NCI-H2196 (cell line): Measurements from ENCODE around the gene HOXA7.

Experiments
- DNase-seq: peaks from one replicate; lab custom pipeline; 2025; ENCODE audit not compliant: unreplicated experiment; lab: John Stamatoyannopoulos, UW

HOXA7 gene

DNA sequence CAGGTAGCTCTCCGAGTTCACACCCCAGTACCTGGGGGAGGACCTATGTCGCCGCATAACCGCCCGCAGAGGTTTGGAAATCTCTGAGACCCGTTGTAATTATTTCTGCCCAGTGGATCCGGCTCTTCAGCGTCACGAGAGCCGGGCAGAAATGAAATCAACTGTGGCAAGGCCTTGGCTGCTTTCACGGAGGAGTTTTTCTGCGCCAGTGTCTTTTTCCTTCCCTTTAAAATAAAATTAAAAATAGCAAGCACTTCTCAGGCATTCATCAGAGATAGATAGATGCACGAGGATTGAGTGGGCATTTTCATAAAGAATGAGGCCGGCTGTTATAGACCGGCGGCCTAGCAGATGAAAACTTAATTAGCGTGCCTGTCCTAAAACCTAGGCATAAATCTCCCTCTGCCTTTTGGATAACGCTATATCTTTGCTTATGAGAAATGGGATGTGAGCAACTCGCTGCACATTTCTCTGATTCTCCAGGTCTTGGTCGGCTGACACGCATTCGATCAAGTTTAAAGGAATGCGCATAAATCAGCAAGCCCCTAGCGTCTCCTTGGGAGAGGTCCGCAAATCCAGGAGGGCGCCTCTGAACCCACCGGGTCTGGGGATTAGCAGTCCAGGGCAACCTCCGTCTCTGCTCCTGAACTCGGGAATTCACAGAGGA lies 37.0 kb upstream of the HOXA7 start:
- DNase-seq: no peak

GRCh38 chr7:27192546-27193334 lies 36.3 kb upstream of the HOXA7 start:
- DNase-seq: no peak

DNA sequence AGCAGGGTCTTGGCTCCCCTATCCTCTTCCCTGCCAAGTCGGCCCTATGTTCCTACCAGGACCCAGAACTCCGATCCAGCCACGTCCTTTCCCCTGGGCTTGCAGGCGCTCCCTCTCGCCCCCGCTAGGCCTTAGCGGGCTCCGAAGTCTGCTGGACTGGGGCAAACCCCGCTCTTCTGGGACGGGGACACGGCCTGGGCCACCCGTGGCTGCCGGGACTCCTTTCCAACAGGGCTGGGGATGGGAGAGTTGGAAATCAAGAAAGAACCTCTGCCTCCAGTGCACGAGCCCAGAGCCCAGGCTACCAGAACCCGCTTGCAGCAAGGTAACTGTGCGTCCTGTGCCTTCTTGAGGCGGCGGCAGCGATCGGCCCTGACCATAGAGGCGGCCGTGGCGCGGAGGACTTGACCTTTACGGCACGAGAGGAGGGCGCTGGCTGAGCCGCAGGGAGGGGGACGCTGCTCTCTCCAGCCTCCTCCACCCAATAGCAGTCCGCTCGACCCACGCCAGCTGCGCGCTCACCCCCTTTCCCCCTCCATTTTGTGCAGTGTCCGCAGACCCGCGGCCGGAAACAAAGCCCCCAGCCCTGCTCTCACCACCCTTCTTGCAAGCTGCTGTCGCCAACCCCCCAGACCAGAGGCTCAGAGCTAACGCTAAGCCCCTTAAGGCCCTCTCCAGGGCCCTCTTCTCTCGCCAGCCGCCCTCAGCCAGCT lies 35.5 kb upstream of the HOXA7 start:
- DNase-seq: no peak

DNA sequence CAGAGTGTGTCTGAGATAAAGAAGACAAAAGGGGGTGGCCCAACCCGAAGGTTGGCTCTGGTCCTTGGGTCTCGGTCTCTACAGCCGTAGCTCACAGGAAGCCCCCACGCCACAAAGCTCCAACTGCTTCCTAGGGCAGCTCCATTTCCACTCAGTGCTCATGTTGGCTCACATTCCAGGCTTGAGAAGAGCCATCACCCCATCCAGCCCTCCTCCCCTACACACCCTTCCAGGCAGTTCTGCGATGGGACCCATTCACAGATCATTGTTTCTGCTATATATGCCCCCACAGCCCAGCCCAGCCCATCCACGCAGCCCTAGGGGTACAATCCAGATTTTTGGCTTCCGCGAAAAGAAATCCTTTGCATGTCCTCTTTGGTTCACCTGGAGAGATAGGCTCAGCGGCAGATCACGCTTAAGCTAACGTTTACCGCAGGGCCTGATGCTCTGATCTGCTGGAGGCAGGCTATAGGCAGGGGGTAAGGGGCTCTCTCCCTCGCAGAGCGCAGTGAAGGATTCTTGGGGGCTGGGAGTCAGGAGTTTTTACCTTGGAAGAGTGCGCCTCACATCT lies 34.8 kb upstream of the HOXA7 start:
- DNase-seq: no peak

DNA sequence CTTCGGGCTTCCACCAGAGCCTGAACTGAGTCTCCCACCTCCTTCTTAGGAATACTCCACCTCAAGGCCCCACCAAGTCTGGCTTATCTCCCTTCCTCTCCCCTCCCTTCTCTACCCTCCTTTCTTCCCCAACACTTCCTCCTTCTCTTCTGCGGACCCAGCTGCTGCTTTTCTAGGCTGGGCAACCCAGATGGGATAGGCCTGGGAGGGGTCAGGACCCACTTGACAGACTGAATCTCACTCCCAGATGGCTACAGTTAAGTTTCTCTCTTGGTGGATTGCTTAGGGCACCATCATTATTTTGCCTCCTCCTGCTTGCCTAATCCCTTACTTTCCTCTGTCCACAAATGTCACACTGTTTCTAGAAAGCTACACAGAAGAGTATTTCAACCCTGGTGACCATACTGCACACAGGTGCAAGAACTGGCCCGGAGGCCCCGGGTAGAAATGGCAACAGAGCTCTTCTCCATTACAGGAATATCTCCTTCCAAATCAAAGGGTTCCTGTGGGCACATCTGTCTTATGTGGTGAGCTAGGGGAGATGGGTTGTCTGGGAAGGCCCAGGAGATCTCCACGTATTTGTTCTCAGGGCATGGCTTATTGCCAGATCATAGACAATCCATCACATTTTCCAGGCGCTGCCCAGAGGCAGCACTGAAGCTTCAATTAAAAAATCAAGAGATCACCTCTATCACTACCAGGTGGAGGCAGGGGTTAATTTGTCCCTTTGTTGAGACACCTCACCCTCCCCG lies 33.7 kb upstream of the HOXA7 start:
- DNase-seq: no peak

DNA sequence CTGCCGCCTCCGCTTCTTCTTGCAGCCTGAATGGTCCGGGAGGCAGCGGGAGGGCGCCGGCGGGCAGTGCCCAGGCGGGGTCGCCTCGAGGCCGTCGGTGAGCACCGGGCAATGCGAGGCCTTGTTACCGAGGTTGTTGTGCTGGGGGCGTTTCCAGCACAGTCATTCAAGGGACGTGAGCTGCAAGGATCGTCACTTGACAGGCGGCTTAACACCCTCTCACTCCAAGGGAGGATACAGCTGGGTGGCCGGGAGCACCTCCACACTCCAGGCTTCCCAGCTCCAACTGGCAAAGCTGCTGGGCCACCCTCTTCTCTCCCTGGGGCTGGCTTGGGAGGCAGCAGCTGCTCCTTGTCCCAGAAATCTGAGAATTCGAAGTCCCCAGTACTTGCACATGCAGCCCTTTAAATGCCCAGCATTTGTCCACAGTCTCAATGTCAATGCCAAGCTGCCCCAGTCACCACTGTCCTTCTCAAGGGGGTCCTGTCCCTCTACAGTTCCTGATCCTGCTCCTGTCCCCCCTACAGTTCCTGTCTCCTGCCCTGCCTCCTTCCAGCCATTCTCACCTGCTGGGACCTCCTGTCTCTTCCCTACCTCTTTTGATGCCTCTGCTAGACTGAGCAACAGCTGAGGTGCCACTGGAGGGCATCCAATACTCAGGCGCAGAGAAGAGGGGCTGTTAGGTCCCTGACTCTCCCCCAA lies 33.0 kb upstream of the HOXA7 start:
- DNase-seq: no peak

DNA sequence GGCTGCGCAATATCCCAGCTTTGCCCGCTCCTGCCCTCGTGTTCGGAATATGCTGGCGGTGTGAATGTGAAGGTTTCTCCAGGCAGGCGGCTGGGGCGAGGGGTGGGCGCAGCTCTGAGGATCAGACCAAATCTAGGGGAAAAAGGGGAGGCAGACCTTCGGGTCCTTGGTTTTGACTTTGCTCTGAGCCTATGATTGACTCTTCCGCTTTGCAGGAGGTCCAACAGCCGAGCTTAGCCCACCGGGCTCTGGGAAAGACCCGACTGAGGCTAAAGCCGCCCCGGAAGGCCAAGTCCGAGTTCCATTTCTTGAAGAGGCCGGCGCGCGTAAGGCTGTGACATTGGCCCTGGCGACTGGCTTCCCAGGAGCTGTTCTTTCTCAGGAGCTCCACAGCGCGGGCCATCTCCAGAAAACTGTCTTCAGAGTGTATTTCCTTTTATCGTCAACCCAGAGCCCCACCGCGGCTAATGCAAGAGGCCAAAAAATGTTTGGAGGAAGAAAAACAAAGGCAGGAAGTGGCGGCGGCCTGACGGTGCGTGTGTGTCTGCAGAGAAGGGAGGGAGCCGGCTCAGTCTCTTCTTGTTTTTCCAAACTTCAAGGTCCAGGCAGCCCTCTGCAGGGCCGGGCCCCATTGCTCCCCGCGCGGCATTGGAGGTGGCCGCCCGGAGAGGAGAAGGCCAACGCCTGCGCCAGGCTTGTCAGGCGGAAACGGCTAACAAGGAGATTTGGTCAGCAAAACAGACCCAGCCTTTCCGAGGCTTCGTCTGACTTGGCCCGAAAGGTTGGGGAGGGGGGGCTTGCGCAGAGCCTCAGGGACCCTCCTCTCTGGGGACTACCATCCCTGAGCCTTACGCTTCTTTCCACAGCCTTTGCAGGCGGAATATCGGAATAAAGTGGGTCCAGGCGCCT lies 32.2 kb upstream of the HOXA7 start:
- DNase-seq: no peak

- no peak for DNase-seq
These were observed 31.3 kb upstream of the HOXA7 start for GRCh38 chr7:27187475-27188385.

- DNase-seq: no peak
These were observed 30.4 kb upstream of the HOXA7 start for GRCh38 chr7:27186668-27187474.

GRCh38 chr7:27185854-27186667 lies 29.6 kb upstream of the HOXA7 start:
- no peak for DNase-seq

GRCh38 chr7:27185013-27185853 lies 28.8 kb upstream of the HOXA7 start, which contains the start of gene HOXA11:
Gene HOXA11, minus strand, starts transcription at chr7:27185232. Its CDS starts 88 bp downstream, at chr7:27185144.
- peak; percentile 12 for DNase-seq

DNA sequence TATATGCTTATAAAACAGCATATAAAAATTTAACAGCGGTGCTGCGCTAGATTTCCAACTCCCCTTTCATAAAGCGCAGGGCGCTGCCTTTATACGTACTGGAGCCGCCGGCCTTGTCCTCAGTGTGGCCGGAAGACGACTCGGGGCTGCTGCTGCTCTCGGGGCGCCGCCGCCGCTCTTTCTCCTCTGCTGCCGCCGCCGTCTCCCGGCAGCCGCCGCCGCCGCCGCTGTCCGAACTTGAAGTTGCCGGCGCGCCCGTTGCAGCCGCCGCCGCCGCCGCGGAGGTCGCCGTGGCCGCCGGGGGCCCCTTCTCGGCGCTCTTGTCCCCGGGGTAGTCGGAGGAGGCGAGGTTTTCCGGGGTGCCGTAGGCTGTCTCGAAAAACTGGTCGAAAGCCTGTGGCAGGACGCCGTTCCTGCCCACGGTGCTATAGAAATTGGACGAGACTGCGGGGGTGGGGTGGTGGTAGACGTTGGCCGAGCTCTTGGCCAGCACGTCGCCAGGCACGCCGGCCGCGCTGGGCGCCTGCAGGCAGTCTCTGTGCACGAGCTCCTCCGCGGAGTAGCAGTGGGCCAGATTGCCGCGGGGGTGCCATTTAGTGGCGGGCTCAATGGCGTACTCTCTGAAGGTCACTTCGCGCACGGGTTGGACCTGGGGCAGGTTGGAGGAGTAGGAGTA lies 28.0 kb upstream of the HOXA7 start:
- no peak for DNase-seq

- no peak for DNase-seq
These were observed 27.3 kb upstream of the HOXA7 start for GRCh38 chr7:27183682-27184336.

- no peak for DNase-seq
These were observed 26.6 kb upstream of the HOXA7 start for GRCh38 chr7:27182861-27183681.
